Kidney epithelial cell (primary cell): ENCODE data around the gene C20orf204. TPM values are rescaled to one million over a fixed set of nuclear protein-coding genes. Genes with fewer than 3 reads are reported as not detected.

ENCODE experiments used
- DNase-seq: peaks from one replicate; pipeline ENCODE4 v3.0.0-alpha.2; 2010; ENCODE audit warnings: low read depth
- H3K27me3 ChIP-seq: 2 replicates; pipeline ENCODE4 v1.6.0; 2011; ENCODE audit warnings: low read length; ENCODE audit not compliant: control insufficient read depth, insufficient read depth
- H3K36me3 ChIP-seq: 2 replicates; pipeline ENCODE4 v1.5.1; 2011; ENCODE audit warnings: low read length; ENCODE audit not compliant: control insufficient read depth, insufficient read depth
- H3K4me3 ChIP-seq: 2 replicates; pipeline ENCODE4 v1.5.1; 2011; ENCODE audit warnings: low read depth, mild to moderate bottlenecking, control low read depth, low read length
- CTCF ChIP-seq: IDR thresholded peaks from 2 replicates; pipeline ENCODE4 v1.5.1; 2011; ENCODE audit warnings: mild to moderate bottlenecking, moderate library complexity, low read length, control low read depth, inconsistent platforms; ENCODE audit not compliant: insufficient read depth, poor library complexity, severe bottlenecking
- total RNA-seq: library from RNA; depleted of rRNA; stranded (reverse); fragments of >200 nt; gene quantifications from 2 replicates; pipeline ENCODE4 v1.2.3, GENCODE V29; 2015

The C20orf204 gene
- total RNA-seq, 1 donor from 2014 or later: 0.21 TPM

DNA sequence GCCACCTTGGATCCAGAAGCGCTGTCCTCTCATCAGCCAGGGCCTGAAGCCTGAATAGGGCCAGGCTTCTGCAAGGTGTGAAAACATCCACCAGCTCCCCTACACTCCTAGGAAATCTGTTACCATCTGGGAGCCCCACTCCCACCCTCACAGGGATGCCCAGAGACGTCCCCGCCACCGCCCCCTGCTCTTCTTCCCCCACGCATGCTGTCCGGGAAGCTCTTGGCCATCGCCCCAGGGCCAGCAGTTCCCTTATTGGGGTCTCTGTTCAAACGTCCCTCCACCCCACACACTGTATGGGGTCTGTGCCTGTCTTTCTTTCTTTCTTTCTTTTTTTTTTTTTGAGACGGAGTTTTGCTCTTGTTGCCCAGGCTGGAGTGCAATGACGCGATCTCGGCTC lies 39.6 kb downstream of the C20orf204 start:
- no peak for DNase-seq
- no peaks in the 10 kb centered on the region for H3K27me3 ChIP-seq
- no peak for TF ChIP-seq CTCF
- H3K36me3 ChIP-seq: no peaks in the 10 kb centered on the region
- no peak overlapping the region for H3K4me3 ChIP-seq

DNA sequence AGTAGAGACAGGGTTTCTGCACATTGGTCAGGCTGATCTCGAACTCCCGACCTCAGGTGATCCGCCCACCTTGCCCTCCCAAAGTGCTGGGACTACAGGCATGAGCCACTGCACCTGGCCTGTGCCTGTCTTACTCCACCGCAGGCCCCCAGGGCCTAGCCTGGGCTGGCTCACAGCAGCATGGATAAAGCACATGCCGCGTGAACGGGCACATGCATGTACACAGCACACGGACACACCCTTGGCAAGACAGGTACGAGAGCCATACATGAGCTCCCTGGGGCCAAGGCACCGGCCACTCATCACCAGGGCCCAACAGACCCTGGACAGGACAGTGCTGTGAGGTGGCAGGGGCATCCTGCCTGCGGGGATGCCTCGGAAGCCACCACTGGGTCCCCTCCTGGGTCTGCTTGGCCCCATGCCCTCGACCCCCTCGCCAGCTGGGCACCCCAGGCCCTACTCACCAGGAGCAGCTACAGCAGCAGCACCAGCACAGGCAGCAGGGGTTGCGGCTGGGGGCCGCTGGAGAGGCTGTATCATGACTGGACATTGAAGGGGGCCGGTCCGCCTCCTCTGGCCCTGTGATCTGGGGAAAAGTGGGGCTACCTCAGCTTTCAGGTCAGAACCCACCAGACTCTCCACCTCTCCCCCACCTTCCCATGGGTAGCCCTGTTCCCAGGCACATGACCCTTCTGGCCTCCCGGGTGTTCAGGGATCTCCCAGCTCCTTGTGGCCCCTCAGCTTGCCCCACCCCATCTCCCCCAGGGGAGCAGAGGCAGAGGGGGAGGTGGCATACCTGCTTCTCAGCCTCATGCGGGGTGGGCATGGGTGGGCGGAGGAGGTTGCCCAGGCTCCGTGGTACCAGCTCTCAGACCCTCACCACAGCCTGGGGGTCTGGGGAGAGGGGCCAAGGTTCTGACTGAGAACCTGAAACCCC lies 40.3 kb downstream of the C20orf204 start:
- no peak for TF ChIP-seq CTCF
- no peaks in the 10 kb centered on the region for H3K36me3 ChIP-seq
- H3K4me3 ChIP-seq: no peak overlapping the region
- DNase-seq: no peak
- peaks cover 2% of the 10 kb centered on the region for H3K27me3 ChIP-seq

GRCh38 chr20:64077094-64077493 lies 41.1 kb downstream of the C20orf204 start:
- no peak for DNase-seq
- no peak for TF ChIP-seq CTCF
- H3K4me3 ChIP-seq: no peak overlapping the region
- peaks cover 3% of the 10 kb centered on the region for H3K27me3 ChIP-seq
- H3K36me3 ChIP-seq: no peaks in the 10 kb centered on the region

GRCh38 chr20:64077541-64077875 lies 41.5 kb downstream of the C20orf204 start:
- H3K4me3 ChIP-seq: no peak overlapping the region
- DNase-seq: no peak
- peaks cover 6% of the 10 kb centered on the region for H3K27me3 ChIP-seq
- H3K36me3 ChIP-seq: no peaks in the 10 kb centered on the region
- no peak for TF ChIP-seq CTCF

DNA sequence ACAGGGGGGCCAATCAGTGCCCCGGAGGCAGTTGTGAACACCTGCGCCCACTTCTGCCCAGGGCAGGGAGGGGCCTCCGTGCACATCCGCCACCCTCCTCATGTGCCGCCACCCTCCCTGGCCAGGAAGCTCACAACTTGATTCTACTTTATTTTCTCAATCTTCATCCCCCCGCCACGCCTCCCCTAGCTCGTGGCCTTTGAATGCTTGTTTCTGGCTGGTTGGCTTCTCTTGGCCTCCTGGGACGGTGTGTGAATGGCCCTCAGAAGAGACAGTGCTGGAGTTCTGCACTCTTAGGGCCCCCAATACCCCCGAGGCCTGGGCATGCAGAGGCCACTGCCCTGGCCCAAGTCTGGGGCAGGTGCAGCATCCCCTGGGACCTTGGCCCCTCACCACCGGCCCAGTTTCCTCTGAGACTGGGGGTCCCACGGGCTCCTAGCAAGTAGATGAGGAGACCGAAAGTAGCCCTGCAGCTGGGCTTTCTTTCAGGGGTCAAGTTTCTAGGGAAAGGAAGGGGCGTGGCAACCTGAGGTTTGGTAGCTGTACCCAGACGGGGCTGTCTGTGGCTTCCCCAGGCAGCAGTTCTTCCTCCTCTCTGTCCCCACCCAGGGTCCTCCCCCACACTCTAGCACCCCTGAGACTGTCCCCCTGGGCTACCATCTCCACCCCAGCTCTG lies 42.0 kb downstream of the C20orf204 start:
- DNase-seq: no peak
- no peak for TF ChIP-seq CTCF
- Histone ChIP-seq H3K27me3 (peaks cover 11% of the 10 kb centered on the region), H3K4me3 (no peak overlapping the region), H3K36me3 (no peaks in the 10 kb centered on the region)
